Measurements from ENCODE around the gene PIK3CD.

The PIK3CD gene

DNA sequence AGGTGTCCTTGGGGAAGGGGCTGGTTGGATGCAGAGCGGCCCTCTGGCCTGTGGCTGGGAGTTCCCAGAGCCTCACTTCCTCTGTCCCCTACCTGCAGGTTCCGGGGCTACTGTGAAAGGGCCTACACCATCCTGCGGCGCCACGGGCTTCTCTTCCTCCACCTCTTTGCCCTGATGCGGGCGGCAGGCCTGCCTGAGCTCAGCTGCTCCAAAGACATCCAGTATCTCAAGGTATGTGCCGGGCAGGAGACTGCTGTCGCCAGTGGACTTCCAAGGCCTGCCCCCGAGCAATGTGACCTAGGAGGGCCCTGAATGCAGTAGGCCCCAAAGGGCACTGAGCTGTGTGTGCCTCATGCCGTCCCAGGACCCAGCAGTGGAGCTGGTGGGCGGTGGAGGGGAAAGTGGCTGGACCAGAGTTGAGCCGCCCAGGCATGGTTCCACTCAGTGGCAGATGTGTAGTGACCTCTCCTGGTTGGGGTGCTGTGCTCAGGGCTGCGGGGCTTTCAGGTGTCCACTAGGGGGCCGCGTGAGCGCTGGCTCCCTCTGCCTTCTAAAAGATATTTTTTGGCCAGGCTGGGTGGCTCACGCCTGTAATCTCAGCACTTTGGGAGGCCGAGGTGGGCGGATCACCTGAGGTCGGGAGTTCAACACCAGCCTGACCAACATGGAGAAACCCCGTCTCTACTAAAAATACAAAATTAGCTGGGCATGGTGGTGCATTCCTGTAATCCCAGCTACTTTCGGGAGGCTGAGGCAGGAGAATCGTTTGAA is 73.4 kb downstream of the PIK3CD start:
- Histone ChIP-seq H3K36me3 (ENCODE audit: control insufficient read depth, low read length) (peaks cover 64% of the 10 kb centered on the region), H3K4me2 (ENCODE audit: low read length) (no peak overlapping the region), H3K4me3 (ENCODE audit: low read length) (no peak overlapping the region), H3K4me1 (ENCODE audit: control insufficient read depth, low read length) (peaks cover 5% of the 10 kb centered on the region), H3K79me2 (ENCODE audit: control insufficient read depth, low read length) (no peaks in the 10 kb centered on the region), H3F3A (ENCODE audit: control insufficient read depth, insufficient read depth) (peaks cover 10% of the 10 kb centered on the region), H4K20me1 (ENCODE audit: control insufficient read depth, insufficient read depth, low read depth, low read length) (no peaks in the 10 kb centered on the region), H3K9me3 (ENCODE audit: control insufficient read depth, insufficient read depth, low read length) (no peaks in the 10 kb centered on the region), H3K9me2 (replicated peaks; ENCODE audit: control insufficient read depth, low read length) (no peaks in the 10 kb centered on the region), H3K27me3 (ENCODE audit: control insufficient read depth, low read length) (no peaks in the 10 kb centered on the region), H3K27ac (ENCODE audit: low read depth, low read length) (no peak overlapping the region)
- no peak for TF ChIP-seq EZH2phosphoT487 (IDR thresholded peaks at IDR 0.05; ENCODE audit: borderline replicate concordance, low read length)
- TF ChIP-seq, protein P1, sequence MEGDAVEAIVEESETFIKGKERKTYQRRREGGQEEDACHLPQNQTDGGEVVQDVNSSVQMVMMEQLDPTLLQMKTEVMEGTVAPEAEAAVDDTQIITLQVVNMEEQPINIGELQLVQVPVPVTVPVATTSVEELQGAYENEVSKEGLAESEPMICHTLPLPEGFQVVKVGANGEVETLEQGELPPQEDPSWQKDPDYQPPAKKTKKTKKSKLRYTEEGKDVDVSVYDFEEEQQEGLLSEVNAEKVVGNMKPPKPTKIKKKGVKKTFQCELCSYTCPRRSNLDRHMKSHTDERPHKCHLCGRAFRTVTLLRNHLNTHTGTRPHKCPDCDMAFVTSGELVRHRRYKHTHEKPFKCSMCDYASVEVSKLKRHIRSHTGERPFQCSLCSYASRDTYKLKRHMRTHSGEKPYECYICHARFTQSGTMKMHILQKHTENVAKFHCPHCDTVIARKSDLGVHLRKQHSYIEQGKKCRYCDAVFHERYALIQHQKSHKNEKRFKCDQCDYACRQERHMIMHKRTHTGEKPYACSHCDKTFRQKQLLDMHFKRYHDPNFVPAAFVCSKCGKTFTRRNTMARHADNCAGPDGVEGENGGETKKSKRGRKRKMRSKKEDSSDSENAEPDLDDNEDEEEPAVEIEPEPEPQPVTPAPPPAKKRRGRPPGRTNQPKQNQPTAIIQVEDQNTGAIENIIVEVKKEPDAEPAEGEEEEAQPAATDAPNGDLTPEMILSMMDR (IDR thresholded peaks at IDR 0.05; ENCODE audit: low read depth, low read length, poor library complexity, severe bottlenecking): peak; percentile 89

DNA sequence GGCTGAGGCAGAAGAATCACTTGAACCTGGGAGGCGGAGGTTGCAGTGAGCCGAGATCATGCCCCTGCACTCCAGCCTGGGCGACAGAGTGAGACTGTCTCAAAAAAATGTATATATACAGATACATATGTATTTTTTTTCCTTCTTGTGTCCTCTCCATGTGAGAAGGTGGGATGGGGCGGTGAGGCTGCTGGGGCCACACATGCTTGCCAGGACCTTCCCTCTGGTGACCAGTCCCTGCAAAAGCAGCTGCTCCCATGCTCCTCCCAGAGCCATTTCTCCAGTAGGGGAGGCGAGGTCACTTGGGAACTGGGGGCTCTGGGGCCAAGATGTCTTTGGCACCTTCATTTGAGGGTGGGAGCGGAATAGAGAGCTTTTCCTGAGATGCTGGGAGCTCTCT is 74.9 kb downstream of the PIK3CD start:
- H3K27ac ChIP-seq (ENCODE audit: low read depth, low read length): no peak overlapping the region
- peaks cover 10% of the 10 kb centered on the region for H3F3A ChIP-seq (ENCODE audit: control insufficient read depth, insufficient read depth)
- TF ChIP-seq EZH2phosphoT487 (IDR thresholded peaks at IDR 0.05; ENCODE audit: borderline replicate concordance, low read length): no peak
- TF ChIP-seq, protein P1 (IDR thresholded peaks at IDR 0.05; ENCODE audit: low read depth, low read length, poor library complexity, severe bottlenecking): no peak
- no peak overlapping the region for H3K4me3 ChIP-seq (ENCODE audit: low read length)
- H3K4me1 ChIP-seq (ENCODE audit: control insufficient read depth, low read length): peaks cover 4% of the 10 kb centered on the region
- no peaks in the 10 kb centered on the region for H3K9me2 ChIP-seq (replicated peaks; ENCODE audit: control insufficient read depth, low read length)
- H3K79me2 ChIP-seq (ENCODE audit: control insufficient read depth, low read length): no peaks in the 10 kb centered on the region
- H4K20me1 ChIP-seq (ENCODE audit: control insufficient read depth, insufficient read depth, low read depth, low read length): no peaks in the 10 kb centered on the region
- no peak overlapping the region for H3K4me2 ChIP-seq (ENCODE audit: low read length)
- H3K27me3 ChIP-seq (ENCODE audit: control insufficient read depth, low read length): no peaks in the 10 kb centered on the region
- no peaks in the 10 kb centered on the region for H3K9me3 ChIP-seq (ENCODE audit: control insufficient read depth, insufficient read depth, low read length)
- peaks cover 75% of the 10 kb centered on the region for H3K36me3 ChIP-seq (ENCODE audit: control insufficient read depth, low read length)

DNA sequence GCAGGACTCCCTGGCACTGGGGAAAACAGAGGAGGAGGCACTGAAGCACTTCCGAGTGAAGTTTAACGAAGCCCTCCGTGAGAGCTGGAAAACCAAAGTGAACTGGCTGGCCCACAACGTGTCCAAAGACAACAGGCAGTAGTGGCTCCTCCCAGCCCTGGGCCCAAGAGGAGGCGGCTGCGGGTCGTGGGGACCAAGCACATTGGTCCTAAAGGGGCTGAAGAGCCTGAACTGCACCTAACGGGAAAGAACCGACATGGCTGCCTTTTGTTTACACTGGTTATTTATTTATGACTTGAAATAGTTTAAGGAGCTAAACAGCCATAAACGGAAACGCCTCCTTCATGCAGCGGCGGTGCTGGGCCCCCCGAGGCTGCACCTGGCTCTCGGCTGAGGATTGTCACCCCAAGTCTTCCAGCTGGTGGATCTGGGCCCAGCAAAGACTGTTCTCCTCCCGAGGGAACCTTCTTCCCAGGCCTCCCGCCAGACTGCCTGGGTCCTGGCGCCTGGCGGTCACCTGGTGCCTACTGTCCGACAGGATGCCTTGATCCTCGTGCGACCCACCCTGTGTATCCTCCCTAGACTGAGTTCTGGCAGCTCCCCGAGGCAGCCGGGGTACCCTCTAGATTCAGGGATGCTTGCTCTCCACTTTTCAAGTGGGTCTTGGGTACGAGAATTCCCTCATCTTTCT is 75.5 kb downstream of the PIK3CD start:
- TF ChIP-seq EZH2phosphoT487 (IDR thresholded peaks at IDR 0.05; ENCODE audit: borderline replicate concordance, low read length): no peak
- no peak overlapping the region for H3K4me3 ChIP-seq (ENCODE audit: low read length)

More for the DNA sequence above, 75.5 kb downstream of the PIK3CD start:
- H3K4me1 ChIP-seq (ENCODE audit: control insufficient read depth, low read length): no peaks in the 10 kb centered on the region; the same call in 1 of the 2 replicates
- peaks cover 76% of the 10 kb centered on the region for H3K36me3 ChIP-seq (ENCODE audit: control insufficient read depth, low read length)
- peaks cover 10% of the 10 kb centered on the region for H3F3A ChIP-seq (ENCODE audit: control insufficient read depth, insufficient read depth)
- H4K20me1 ChIP-seq (ENCODE audit: control insufficient read depth, insufficient read depth, low read depth, low read length): no peaks in the 10 kb centered on the region
- H3K27ac ChIP-seq (ENCODE audit: low read depth, low read length): no peak overlapping the region
- no peaks in the 10 kb centered on the region for H3K79me2 ChIP-seq (ENCODE audit: control insufficient read depth, low read length)
- H3K4me2 ChIP-seq (ENCODE audit: low read length): no peak overlapping the region
- H3K9me3 ChIP-seq (ENCODE audit: control insufficient read depth, insufficient read depth, low read length): no peaks in the 10 kb centered on the region
- no peaks in the 10 kb centered on the region for H3K9me2 ChIP-seq (replicated peaks; ENCODE audit: control insufficient read depth, low read length)
- H3K27me3 ChIP-seq (ENCODE audit: control insufficient read depth, low read length): no peaks in the 10 kb centered on the region
